NB4 (cell line): Measurements from ENCODE around the gene ANKRD13D.

Experiments
- CTCF ChIP-seq: IDR thresholded peaks from one replicate; pipeline ENCODE4 v1.5.1; 2012; ENCODE audit warnings: low read depth, low read length
- MAX ChIP-seq: IDR thresholded peaks from 2 replicates; pipeline ENCODE4 v1.6.1; 2011; ENCODE audit warnings: low read depth, low read length
- MYC ChIP-seq: IDR thresholded peaks from 2 replicates; pipeline ENCODE4 v1.6.1; 2011; ENCODE audit warnings: low read depth, low read length
- POLR2A ChIP-seq: IDR thresholded peaks from 2 replicates; pipeline ENCODE4 v1.6.1; 2011; ENCODE audit warnings: mild to moderate bottlenecking; ENCODE audit not compliant: insufficient read length; ENCODE audit errors: extremely low read depth

- TF ChIP-seq POLR2A (no peak), CTCF (no peak), MAX (no peak), MYC (no peak)
These were observed 28.7 kb upstream of the ANKRD13D start for GRCh38 chr11:67260406-67260805.
